GM18520 (cell line): Measurements from ENCODE around the gene UHRF2.
A peak's percentile ranks its signal among the peaks of the same experiment; 100 is the strongest.
"Not testable (repeated sequence)": the region's sequence is repeated elsewhere in the genome, so short reads cannot be mapped to it uniquely, and the experiment has no call there.

Experiments used
- ATAC-seq: cut with Tn5 transposase; IDR thresholded peaks from one replicate; pipeline ENCODE4 v1.9.1; 2021; ENCODE audit not compliant: unreplicated experiment

Gene UHRF2

GRCh38 chr9:6412487-6413364 is at the start of gene UHRF2:
TSS of gene UHRF2 (plus strand) at chr9:6413199. CDS start at chr9:6413491, 292 bp downstream.
- peak; percentile 78 for ATAC-seq

- no peak for ATAC-seq
These were observed 45.7 kb upstream of the UHRF2 start for GRCh38 chr9:6367128-6367890.

GRCh38 chr9:6368831-6369230 is 44.2 kb upstream of the UHRF2 start:
- no peak for ATAC-seq

GRCh38 chr9:6381477-6382012 is 31.5 kb upstream of the UHRF2 start:
- ATAC-seq = not testable (repeated sequence)

GRCh38 chr9:6382681-6383080 is 30.3 kb upstream of the UHRF2 start:
- ATAC-seq = no peak

GRCh38 chr9:6383551-6384225 is 29.3 kb upstream of the UHRF2 start:
- no peak for ATAC-seq

GRCh38 chr9:6384732-6385131 is 28.3 kb upstream of the UHRF2 start:
- ATAC-seq = no peak

- no peak for ATAC-seq
These were observed 13.9 kb upstream of the UHRF2 start for GRCh38 chr9:6399071-6399470.

GRCh38 chr9:6405371-6405770 is 7.6 kb upstream of the UHRF2 start:
- ATAC-seq = no peak

- no peak for ATAC-seq
These were observed 5.2 kb upstream of the UHRF2 start for GRCh38 chr9:6407778-6408177.

GRCh38 chr9:6408320-6408719 is 4.7 kb upstream of the UHRF2 start:
- no peak for ATAC-seq

- no peak for ATAC-seq
These were observed 3.2 kb upstream of the UHRF2 start for GRCh38 chr9:6409811-6410210.

- ATAC-seq = no peak
These were observed 2.4 kb upstream of the UHRF2 start for GRCh38 chr9:6410633-6411032.

- no peak for ATAC-seq
These were observed 607 bp downstream of the UHRF2 start for GRCh38 chr9:6413365-6414246.

- ATAC-seq = no peak
These were observed 1.2 kb downstream of the UHRF2 start for GRCh38 chr9:6414247-6414641.

- no peak for ATAC-seq
These were observed 2.3 kb downstream of the UHRF2 start for GRCh38 chr9:6415266-6415665.

GRCh38 chr9:6417186-6417585 is 4.2 kb downstream of the UHRF2 start:
- no peak for ATAC-seq

- ATAC-seq = no peak
These were observed 5.8 kb downstream of the UHRF2 start for GRCh38 chr9:6418764-6419163.

GRCh38 chr9:6424940-6425339 is 11.9 kb downstream of the UHRF2 start:
- ATAC-seq = no peak

- no peak for ATAC-seq
These were observed 13.1 kb downstream of the UHRF2 start for GRCh38 chr9:6426117-6426516.
